LoVo (cell line): ENCODE measurements around the gene PPP2R5C.

ENCODE experiments used
- DNase-seq: peaks from one replicate; pipeline ENCODE4 v3.0.0-alpha.2; 2016; ENCODE audit warnings: low spot score

The PPP2R5C gene

DNA sequence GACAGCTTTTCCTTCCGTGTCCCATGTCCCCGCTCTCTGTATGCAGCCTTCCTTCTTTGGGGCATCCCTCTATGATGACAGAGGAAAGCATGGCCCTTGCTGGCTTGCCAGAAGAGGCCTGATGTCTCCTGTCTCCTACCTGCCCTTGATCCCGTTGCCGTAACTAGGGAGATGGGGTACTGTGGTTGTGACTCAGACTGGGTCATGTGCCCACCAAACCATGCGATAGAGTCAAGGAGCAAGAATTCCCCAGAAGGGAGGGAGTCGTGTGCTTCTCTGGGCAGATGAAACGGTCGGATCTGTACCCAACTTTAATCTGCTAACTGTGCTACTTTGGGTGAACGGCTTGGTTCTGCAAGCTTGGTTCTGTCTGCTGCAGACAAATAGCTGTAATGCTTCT is 103.8 kb downstream of the PPP2R5C start:
- no peak for DNase-seq

DNA sequence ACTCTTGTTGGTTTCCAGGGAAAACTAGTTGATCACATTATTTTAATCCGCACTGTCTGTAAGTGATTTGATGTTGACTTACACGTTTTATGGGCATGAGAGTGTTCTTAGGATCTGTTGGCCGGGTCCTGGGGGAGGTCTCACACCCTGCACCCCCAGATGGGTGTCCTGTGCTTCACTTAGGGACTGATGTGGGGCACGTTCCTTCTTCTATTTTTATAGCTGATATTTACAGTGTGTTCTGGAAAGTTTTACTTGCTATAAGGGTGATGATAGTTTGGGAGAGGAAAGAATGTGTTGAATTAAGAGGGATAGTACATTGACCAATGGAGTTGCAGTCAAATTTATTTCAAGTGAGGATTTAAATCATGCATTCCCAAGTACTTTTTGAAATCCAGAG is 106.3 kb downstream of the PPP2R5C start:
- DNase-seq: no peak

DNA sequence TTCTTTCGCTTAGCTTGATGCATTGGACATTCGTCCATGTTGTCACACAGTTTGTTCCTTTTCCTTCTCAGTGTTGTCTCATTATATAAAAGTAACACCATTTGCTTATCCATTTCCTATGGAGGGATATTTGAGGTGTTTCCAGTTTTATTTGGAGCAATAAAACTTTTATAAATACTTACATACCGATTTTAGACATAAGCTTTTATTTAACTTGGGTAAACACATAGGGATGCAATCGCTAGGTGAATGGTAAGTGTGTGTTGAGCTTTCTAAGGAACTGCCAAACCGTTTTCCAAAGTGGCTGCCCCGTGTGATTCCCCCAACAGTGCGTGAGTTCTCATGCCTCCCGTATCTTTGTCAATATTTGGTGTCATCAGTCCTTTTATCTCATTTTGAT is 107.7 kb downstream of the PPP2R5C start:
- DNase-seq: no peak

DNA sequence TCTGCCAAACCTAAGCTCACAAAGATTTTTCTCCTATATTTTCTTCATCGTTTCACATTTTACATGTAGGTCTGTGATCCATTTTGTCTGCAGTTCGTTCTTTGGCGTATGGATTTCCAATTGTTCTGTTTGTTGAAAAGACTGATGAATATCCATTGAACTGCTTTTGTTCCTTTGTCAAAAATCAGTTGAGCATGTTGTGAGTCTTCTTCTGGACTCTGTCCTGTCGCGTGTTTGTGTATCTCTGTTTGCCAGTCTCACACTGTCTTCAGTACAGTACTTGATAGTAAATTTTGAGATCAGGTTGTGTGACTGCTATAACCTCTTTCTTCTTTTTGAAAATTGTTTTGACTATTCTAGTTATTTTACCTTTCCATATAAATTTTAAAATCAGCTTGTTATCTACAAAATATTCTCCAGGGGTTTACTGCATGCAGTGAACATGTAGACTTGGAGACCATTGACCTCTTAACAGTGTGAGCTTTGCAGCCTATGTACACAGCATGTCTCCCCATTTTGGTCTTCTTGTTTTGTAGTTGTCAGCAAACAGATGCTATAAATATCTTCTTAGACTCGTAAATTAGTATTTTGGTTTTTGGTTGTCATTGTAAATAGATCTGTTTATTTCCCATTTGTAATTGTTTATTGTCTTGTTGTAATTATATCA is 108.9 kb downstream of the PPP2R5C start:
- no peak for DNase-seq

DNA sequence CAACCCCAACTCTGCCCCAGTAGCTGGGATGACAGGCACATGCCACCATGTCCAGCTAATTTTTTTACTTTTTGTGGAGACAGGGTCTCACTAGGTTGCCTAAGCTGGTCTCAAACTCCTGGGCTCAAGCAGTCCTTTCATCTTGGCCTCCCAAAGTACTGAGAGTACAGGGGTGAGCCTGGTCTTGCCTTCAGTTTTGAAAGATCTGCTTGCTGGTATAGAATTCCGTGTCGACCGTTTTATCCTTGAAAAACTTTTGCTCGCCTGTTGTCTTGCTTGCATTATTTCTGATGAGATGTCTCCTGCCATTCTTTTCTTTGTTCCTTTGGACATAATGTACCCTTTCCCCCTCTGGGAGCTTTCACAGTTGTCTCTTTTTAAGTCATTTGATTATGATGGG is 110.8 kb downstream of the PPP2R5C start:
- DNase-seq: no peak

DNA sequence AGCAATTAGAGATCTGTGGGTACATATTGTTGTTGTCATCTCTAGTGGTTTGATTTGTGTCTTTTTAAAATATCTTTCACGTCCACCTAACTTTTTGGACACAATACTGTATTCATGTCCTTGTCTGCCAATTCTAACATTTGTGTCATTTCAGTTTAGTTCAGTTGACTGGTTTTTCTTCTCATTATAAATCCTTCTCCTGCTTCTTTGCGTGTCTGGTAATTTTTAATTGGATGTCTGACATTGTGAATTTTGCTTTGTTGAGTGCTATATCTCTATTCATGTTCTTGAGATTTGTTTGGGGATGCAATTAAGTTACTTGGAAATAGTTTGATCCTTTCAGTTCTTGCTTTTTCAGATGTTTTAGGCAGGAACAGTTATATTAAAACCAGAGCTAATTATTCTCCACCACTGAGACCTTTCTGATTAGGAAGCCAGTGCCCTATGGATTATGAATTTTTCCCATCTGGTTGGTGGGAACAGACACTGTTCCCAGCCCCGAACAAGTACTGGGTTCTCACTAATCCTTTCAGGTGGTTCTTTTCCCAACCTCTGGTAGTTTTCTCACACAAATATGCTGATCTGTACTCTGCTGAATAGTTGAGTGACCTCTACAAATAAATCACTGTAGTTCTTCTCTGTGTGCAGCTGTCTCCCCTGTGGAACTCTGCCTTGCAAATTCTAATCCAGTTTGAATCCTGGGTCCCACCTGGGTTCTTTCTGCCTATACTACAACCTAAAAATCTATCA is 111.7 kb downstream of the PPP2R5C start:
- no peak for DNase-seq

DNA sequence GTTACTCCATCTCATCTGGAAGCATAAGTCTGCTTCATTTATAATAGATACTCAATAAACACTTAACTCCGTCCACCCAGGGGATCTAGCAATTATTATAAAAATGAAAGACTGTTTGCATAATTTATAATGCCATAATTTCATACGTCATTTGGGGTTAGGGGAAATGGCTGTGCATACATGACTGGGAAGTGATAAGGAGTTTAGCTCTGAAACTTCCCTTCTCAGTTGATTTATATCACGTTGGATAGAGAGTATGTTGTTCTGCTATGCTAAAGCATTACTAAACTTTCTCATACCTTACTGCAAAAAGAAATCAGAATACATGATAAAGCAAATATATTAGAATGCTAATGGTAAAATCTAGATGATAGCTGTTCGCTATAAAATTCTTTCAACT is 112.5 kb downstream of the PPP2R5C start:
- no peak for DNase-seq

DNA sequence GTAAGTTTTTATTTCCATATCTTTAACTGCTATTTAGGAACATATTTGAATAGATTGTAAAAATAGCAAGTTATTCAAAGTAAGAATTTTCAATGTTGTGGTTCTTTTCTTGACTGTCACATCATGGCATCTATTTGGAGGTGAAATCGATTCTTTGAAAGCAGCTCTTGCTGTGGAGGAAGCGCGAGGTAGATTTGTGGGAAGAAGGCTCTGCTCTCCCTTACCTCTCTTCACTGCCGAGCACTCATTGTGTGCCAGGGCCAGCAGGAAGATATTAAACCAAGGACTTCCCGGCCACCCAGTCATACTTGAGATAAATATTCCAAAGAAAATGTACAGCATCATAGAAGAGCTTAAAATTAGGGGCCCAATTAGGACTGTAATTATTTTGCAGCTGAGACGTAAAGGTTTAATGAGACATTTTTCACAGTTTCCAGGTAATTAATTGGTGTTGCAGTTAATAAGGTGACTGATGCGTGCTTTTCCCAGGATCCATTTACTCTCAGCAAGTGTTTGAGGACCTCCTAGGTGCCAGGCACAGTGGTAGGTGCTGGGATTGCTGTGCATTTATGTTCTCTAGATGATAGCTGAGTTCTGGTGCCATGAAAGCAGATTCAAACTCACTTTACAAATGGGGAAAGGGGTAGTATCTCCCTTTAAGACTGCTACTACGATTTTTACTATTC is 113.7 kb downstream of the PPP2R5C start:
- no peak for DNase-seq

DNA sequence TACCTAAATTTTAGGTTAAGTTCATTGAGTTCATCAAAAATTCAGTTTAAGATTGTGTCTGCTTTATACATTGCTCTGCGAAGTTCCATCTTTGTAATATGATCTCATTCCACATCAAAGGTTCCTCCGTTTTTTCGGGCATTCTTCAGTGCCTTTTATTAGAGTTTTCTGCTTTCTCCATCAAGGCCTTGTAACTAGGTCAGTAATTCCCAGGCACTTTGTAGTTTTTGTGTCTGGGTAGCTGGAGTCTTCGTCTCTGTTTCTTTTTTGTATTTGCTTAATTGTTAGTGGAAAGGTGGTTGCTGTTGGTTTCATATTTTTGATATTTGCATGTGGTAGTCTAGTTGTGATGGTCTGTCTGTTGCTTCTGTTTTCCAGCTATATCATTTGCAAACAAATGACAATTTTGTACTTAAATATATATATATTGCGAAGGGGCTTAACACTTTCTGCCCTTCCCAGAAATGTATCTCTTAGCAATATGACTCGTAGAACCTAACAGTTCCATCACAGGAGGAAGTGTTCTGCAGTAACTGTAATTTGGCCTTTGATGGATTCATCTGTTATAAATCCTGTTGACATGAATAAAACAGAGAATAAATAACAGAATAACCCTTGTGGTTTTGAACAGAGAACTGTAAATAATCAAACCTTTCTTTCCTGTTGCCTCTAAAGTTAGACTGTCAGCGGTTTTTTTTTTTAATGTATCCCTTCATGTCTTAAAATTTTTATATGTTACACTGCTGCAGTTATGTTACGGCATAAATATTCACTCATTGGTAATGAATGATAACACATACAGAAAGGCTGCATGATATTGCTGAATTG is 114.4 kb downstream of the PPP2R5C start:
- no peak for DNase-seq

DNA sequence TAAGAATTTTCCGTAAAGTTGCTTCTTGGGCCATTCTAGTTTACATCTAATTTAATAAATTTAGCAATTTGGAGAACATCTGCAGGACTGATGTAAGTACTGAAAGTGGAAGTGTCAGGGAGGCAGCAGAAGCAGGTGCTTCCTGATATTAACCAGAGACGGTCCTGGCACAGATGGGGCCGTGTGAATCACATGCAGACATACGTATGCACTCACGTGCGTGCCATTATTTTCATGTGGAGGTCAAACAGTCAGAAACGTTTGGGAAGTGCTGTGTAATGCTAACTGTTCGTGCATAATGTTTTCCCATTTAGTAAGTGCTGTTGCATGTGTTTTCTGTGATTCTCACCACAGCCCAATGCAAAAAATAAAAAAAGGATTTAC is 115.0 kb downstream of the PPP2R5C start:
- no peak for DNase-seq

DNA sequence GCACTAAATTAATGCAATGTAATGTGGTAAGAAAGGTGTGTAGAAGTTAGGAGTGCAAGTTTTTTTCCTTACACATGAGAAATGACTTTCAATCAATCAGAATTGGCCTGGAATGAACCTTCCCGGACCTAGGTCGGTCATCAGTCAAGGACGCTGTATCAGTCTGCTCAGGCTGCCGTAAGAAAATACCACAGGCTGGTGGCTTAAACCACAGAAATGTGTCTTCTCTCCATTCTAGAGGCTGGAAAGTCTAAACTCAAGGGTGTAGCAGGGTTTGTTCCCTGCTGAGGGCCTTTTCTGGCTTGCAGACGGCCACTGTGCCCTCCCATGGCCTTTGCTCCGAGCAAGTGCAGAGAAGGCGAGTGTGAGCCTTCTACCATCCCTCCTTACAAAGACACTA is 116.3 kb downstream of the PPP2R5C start:
- no peak for DNase-seq

DNA sequence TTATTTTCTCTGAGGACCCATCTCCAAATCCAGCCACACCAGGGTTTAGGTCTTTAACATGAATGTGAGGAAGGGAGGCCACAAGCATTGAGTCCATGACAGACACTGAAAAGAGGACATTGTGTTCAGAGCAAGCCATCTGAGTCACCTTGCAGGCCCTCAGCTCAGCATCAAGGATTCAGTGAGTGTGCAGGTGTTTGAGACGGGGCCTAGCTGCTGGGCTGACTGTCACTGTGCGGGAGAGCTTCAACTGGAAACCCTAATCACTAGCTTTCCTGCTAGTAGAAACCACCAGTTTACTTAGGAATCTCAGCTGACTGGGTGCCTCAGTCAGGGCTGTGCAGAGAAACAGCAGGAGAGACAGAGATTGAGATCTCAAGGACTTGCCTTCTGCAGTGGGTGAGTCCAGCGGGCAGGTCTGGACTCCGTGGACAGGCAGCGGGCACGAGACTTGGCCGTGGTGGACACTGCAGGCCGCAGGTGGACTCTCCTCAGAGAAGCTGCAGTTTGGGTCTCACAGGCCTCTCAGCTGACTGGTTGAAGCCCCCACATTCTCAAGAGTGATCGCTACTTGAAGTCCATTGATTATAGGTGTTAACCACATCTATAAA is 116.8 kb downstream of the PPP2R5C start:
- DNase-seq: no peak

DNA sequence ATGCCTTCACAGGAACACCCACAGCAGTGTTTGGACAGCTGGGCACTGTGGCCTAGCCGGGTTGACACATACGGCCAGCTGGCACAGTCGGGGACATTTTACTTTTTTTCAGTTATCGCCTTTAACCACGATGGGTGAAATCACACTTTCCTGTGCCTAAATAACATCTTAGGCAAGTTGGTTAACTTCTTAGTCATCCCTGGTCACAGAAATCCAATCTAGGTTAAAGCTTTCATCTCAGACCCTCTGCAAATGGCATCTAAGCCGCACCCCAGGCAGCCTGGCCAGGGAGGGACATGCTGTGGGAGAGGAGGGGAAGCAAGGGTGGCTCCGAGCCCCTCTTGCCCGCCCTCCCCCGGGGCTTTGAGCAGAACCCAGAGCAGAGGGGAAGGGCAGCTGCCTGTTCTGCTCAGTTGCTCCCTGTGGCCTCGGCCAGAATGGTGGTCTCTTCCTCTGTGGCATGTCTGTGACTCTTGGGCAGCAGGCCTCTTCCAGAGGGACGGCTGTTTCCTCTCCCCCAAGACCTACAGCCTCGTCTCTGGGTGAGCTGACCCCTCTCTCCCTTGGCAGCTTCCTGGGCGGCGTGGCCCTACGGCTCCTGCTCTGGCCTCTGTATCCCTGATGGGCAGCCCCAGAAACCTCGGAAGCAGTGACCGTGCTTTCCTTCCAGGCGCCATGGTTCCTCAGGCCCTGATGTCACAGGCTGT is 117.5 kb downstream of the PPP2R5C start:
- no peak for DNase-seq

DNA sequence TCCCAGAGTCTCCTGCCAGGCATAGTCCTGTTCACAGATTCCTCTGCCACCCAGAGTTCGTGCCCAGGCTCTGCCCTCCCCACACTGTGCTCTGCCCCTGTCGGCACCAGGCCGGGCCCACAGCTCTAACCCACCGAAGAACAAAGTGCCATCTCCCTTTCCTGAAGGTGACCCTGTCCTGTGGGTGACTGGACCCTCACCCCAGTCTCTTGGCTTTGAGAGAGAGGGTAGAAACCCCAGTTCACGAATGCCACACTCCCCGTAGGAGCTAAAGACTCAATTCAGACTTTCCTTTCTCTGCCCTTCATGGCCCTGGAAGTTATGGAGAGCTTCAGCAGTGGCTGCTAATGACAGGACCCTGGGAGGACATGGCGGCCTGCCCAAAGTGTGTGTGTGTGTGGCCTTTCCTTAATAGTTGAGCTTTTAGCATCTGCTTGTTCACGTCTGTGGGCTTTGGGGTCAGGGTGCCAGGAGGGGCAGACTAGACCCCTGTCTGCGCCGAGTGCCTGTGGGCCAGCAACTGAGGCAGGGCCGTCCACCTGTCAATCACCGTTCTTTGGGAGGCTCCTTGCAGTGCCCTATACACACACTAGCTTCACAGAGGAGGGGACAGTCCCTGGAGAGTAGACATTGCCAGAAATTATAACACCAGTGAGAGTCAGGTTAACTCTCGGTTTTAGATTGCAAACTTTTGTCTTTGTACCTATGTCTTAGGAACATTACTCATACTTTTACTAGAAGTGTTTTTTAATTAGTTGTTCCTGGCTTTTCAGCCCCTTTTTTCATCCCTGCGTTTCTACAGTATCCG is 118.2 kb downstream of the PPP2R5C start:
- DNase-seq: no peak

DNA sequence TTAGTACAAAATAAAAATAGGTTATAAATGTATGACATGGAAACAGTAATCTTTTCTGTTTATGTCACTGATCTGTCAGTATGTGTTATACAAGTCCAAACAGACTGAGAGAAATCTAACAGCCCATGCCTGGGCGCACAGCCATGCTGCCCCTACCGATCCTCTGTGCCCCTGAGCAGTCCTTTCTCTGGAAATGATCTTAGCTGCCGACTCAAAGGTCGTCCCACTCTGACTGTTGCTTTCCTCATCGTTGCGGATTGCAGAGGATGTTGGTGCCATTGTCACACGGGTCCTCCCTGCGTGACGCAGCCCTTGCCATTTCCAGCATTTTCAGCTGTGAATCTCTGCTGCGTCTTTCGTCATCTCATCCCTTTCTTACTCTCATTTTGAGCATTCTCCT is 119.9 kb downstream of the PPP2R5C start:
- DNase-seq: no peak

DNA sequence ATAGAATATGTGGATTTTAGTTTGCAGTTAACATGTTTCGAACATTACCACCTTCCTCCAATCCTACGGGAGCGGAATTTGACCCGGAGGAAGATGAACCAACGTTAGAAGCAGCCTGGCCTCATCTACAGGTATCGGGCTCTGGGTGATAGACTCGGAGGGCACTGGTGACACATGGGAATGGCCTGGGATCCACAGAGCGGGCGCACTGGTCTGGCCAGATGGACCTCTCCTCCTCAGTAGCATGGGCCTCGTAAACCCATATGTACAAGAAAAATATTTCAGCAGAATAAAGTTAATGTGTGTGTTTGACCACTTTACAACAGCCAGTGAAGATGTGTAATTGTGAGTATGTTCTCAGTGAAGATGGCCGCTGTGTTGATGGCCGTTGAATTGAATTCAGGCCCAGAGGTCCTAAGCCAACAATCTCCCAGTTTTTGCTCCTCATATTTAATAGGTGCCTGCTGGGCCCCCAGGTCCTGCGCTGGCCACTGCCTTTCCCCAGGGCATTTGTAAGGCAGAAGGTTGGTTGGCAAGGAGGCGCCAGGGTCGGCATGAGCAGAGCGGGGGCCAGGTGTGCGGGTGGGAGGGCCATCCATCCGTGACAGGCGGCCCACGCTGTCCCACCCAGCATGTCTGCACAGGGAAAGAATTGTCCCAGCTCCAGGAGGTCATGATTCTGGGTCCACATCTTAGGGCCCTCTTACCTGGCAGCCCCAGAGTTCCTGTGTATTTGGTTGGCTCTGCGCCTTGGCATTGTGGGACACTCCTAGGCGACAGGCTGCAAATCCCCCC is 120.8 kb downstream of the PPP2R5C start:
- no peak for DNase-seq

DNA sequence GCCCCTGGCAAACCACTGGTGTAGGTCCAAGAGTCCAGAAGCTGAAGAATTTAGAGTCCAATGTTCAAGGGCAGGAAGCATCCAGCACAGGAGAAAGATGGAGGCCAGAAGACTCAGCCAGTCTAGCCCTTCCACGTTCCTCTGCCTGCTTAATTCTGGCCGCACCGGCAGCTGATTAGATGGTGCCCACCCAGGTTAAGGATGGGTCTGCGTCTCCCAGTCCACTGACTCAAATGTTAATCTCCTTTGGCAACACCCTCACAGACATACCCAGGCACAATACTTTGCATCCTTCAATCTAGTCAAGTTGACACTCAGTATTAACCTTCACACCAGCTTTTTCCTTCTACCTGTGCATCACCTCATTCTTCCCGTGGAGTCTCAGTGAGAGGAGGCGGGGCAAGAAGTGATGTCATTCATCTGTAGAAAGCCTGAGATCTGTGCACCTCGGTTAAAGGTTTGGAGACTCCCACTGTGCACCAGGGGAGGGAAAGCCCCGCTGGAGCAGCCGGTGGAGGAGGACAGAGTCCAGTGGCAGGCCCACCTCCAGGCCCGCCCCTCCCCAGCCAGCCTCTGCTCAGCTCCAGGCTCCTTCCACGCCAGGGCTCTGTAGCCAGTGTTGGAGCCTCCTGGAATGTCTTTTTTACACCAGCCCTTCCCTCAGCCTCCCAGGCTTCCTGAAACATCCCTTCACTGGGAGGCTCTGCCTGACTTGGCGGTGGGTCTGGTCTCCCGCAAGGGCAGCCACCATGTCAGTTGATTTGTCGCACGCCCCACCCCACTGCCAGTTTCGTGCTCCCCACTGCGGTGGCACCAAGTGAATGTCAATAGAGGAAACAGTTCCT is 122.8 kb downstream of the PPP2R5C start:
- no peak for DNase-seq

DNA sequence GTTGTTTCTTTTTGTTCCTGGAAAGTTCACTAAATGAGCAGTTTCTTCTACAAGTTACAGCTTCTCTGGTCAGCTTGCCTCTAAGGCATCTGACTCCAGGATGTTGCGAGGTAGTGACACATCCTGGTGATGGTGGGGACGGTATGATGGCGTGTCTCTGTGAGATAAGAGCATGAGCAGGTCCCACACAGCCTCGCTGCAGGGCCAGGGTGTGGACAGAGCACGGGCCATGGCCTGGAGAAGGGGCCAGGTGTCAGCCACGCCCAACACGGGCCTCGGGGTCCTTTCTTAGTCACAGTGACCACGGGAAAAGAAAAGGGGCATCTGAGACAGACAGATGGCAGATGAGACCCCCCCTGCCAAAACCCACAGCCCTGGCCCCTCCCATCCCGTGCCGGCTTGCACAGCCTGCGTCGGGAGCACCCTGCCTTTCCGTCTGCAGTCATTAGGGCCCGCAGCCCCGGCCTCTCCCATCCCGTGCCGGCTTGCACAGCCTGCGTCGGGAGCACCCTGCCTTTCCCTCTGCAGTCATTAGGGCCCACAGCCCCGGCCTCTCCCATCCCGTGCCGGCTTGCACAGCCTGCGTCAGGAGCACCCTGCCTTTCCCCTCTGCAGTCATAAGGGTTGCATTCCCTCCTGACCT is 123.5 kb downstream of the PPP2R5C start:
- DNase-seq: no peak
